GM19452 (cell line): ENCODE data around the gene MTPN.

Source experiments
- ATAC-seq: cut with Tn5 transposase; IDR thresholded peaks from one replicate; pipeline ENCODE4 v1.9.1; 2021; ENCODE audit not compliant: unreplicated experiment

Gene MTPN

GRCh38 chr7:135958173-135958572 lies 19.0 kb downstream of the MTPN start:
- ATAC-seq, result no peak

GRCh38 chr7:135957627-135958026 lies 19.5 kb downstream of the MTPN start:
- no peak for ATAC-seq

GRCh38 chr7:135956393-135956792 lies 20.8 kb downstream of the MTPN start:
- ATAC-seq, result no peak

GRCh38 chr7:135950972-135951371 lies 26.2 kb downstream of the MTPN start:
- ATAC-seq, result no peak

GRCh38 chr7:135950429-135950828 lies 26.7 kb downstream of the MTPN start:
- no peak for ATAC-seq

GRCh38 chr7:135946289-135947055 lies 30.7 kb downstream of the MTPN start:
- ATAC-seq, result no peak

GRCh38 chr7:135944753-135945152 lies 32.4 kb downstream of the MTPN start:
- no peak for ATAC-seq

- no peak for ATAC-seq
Measured at GRCh38 chr7:135943134-135943879, 33.9 kb downstream of the MTPN start.

- ATAC-seq, result peak; percentile 64
Measured at GRCh38 chr7:135942614-135943013, 34.5 kb downstream of the MTPN start.

- ATAC-seq, result no peak
Measured at GRCh38 chr7:135940077-135941075, 36.8 kb downstream of the MTPN start.

- ATAC-seq, result no peak
Measured at GRCh38 chr7:135939261-135939812, 37.8 kb downstream of the MTPN start.

- peak; percentile 58 for ATAC-seq
Measured at GRCh38 chr7:135938563-135938962, 38.6 kb downstream of the MTPN start.

- no peak for ATAC-seq
Measured at GRCh38 chr7:135938086-135938485, 39.1 kb downstream of the MTPN start.

- no peak for ATAC-seq
Measured at GRCh38 chr7:135936497-135937217, 40.5 kb downstream of the MTPN start.

- ATAC-seq, result no peak
Measured at GRCh38 chr7:135934651-135935050, 42.5 kb downstream of the MTPN start.

- no peak for ATAC-seq
Measured at GRCh38 chr7:135933509-135934188, 43.5 kb downstream of the MTPN start.

- ATAC-seq, result no peak
Measured at GRCh38 chr7:135932131-135932530, 45.0 kb downstream of the MTPN start.

- ATAC-seq, result no peak
Measured at GRCh38 chr7:135930565-135931461, 46.3 kb downstream of the MTPN start.

GRCh38 chr7:135929722-135930141 lies 47.4 kb downstream of the MTPN start:
- ATAC-seq, result no peak
